HG03469 (cell line): ENCODE measurements around the gene ICOSLG.
"Not testable (repeated sequence)": the region's sequence is repeated elsewhere in the genome, so short reads cannot be mapped to it uniquely, and the experiment has no call there.

Experiments used
- ATAC-seq: cut with Tn5 transposase; IDR thresholded peaks from one replicate; pipeline ENCODE4 v1.9.1; 2021; ENCODE audit warnings: mild to moderate bottlenecking, moderate library complexity, moderate number of reproducible peaks; ENCODE audit not compliant: unreplicated experiment

The ICOSLG gene

GRCh38 chr21:44227614-44228013 is 13.1 kb downstream of the ICOSLG start:
- not testable (repeated sequence) for ATAC-seq

- ATAC-seq: not testable (repeated sequence)
Measured at GRCh38 chr21:44225605-44226004, 15.1 kb downstream of the ICOSLG start.

- ATAC-seq: not testable (repeated sequence)
Measured at GRCh38 chr21:44223334-44223733, 17.4 kb downstream of the ICOSLG start.

GRCh38 chr21:44220674-44221073 is 20.1 kb downstream of the ICOSLG start:
- ATAC-seq: not testable (repeated sequence)

GRCh38 chr21:44218461-44218860 is 22.3 kb downstream of the ICOSLG start:
- not testable (repeated sequence) for ATAC-seq

- not testable (repeated sequence) for ATAC-seq
Measured at GRCh38 chr21:44211978-44212377, 28.8 kb downstream of the ICOSLG start.

- not testable (repeated sequence) for ATAC-seq
Measured at GRCh38 chr21:44211574-44211973, 29.2 kb downstream of the ICOSLG start.

- ATAC-seq: not testable (repeated sequence)
Measured at GRCh38 chr21:44207860-44208646, 32.7 kb downstream of the ICOSLG start.

GRCh38 chr21:44206698-44207676 is 33.8 kb downstream of the ICOSLG start:
- peak; percentile 44 for ATAC-seq

GRCh38 chr21:44206187-44206586 is 34.6 kb downstream of the ICOSLG start:
- not testable (repeated sequence) for ATAC-seq

GRCh38 chr21:44202590-44203299 is 38.0 kb downstream of the ICOSLG start:
- not testable (repeated sequence) for ATAC-seq

- ATAC-seq: not testable (repeated sequence)
Measured at GRCh38 chr21:44199997-44200396, 40.7 kb downstream of the ICOSLG start.

GRCh38 chr21:44199448-44199847 is 41.3 kb downstream of the ICOSLG start:
- ATAC-seq: no peak

GRCh38 chr21:44197156-44197516 is 43.6 kb downstream of the ICOSLG start:
- ATAC-seq: not testable (repeated sequence)

- ATAC-seq: not testable (repeated sequence)
Measured at GRCh38 chr21:44196212-44197155, 44.3 kb downstream of the ICOSLG start.

GRCh38 chr21:44194888-44195287 is 45.9 kb downstream of the ICOSLG start:
- not testable (repeated sequence) for ATAC-seq

- not testable (repeated sequence) for ATAC-seq
Measured at GRCh38 chr21:44194451-44194850, 46.3 kb downstream of the ICOSLG start.

GRCh38 chr21:44193108-44193507 is 47.6 kb downstream of the ICOSLG start:
- ATAC-seq: not testable (repeated sequence)
